Natural killer cell (primary cell): ENCODE results near the gene ETV1. TPM values are rescaled to one million over a fixed set of nuclear protein-coding genes. Genes with fewer than 3 reads are reported as not detected.

Experiments used
- ATAC-seq, 3 donors: fragments of 150-1000 bp in 2 of 3; fragments of 200-7000 bp in 1 of 3; cut with Tn5 transposase; 1 replicate in 1 of 3; 2 replicates in 2 of 3; pipeline ENCODE4 v1.10.0; 2021; ENCODE audit warnings: mild to moderate bottlenecking in 2 of 3, moderate library complexity in 2 of 3
- DNase-seq, 2 donors: peaks; one replicate each; pipeline versions ENCODE4 v3.0.0 to v3.0.0-alpha.2; 2013 to 2021; ENCODE audit warnings: mixed read lengths in 1 of 2
- H3K27ac ChIP-seq: one replicate; pipeline ENCODE4 v1.5.1; 2013; ENCODE audit warnings: mild to moderate bottlenecking, low read length
- H3K27me3 ChIP-seq: one replicate; pipeline ENCODE4 v1.6.1; 2013; ENCODE audit warnings: low read length; ENCODE audit not compliant: control insufficient read depth, insufficient read depth
- H3K36me3 ChIP-seq: one replicate; pipeline ENCODE4 v1.6.1; 2013; ENCODE audit warnings: low read length; ENCODE audit not compliant: control insufficient read depth, insufficient read depth
- H3K4me1 ChIP-seq: one replicate; pipeline ENCODE4 v1.6.1; 2013; ENCODE audit warnings: low read length; ENCODE audit not compliant: control insufficient read depth, insufficient read depth
- H3K4me3 ChIP-seq: one replicate; pipeline ENCODE4 v1.5.1; 2013; ENCODE audit warnings: low read length
- H3K9me3 ChIP-seq: one replicate; pipeline ENCODE4 v1.6.1; 2013; ENCODE audit warnings: low read length; ENCODE audit not compliant: control insufficient read depth, insufficient read depth
- H3K27ac Mint-ChIP-seq, 2 donors: one replicate each; pipeline ENCODE4 v1.8.0; 2022; ENCODE audit warnings: mild to moderate bottlenecking in 2 of 2, mixed read lengths in 2 of 2, moderate library complexity in 1 of 2
- H3K27me3 Mint-ChIP-seq, 2 donors: one replicate each; pipeline ENCODE4 v1.8.0; 2022; ENCODE audit warnings: low read depth in 2 of 2, mixed read lengths in 2 of 2
- H3K36me3 Mint-ChIP-seq: one replicate; pipeline ENCODE4 v1.8.0; 2022; ENCODE audit warnings: mixed read lengths
- H3K4me1 Mint-ChIP-seq, 2 donors: one replicate each; pipeline ENCODE4 v1.8.0; 2022; ENCODE audit warnings: mixed read lengths in 2 of 2
- H3K4me3 Mint-ChIP-seq: one replicate; pipeline ENCODE4 v1.8.0; 2022; ENCODE audit warnings: mild to moderate bottlenecking, moderate library complexity, mixed read lengths
- H3K9me3 Mint-ChIP-seq, 2 donors: one replicate each; pipeline ENCODE4 v1.8.0; 2022; ENCODE audit warnings: mixed read lengths in 2 of 2
- CTCF ChIP-seq: fragments of 200-600 bp; IDR thresholded peaks from one replicate; pipeline ENCODE4 v1.8.0; 2022; ENCODE audit warnings: antibody characterized with exemption
- WGBS: methylation state at CpG from one replicate; pipeline ENCODE4 v1.1.7; 2013; ENCODE audit warnings: missing lambda C conversion rate; ENCODE audit not compliant: insufficient coverage; 5-methylcytosine and 5-hydroxymethylcytosine counted together
- intact Hi-C: fragments of 100-400 bp; cut with micrococcal nuclease; formaldehyde crosslinking; loops from one replicate; pipeline ENCODE4 v1.14.2; 2022
- total RNA-seq, 4 donors: library from RNA; stranded (reverse); fragments of 120-200 nt in 1 of 4; gene quantifications; one replicate each; pipeline versions ENCODE4 v1.2.3 to v1.2.4, GENCODE V29; 2013 to 2022

The ETV1 gene
- total RNA-seq, 3 donors from 2014 or later (not counting 1 experiment from before 2014, with no cell fraction given), result 0.53 TPM; not detected in 2

- H3K27me3 Mint-ChIP-seq, result peaks cover 0 to 2% of the 10 kb centered on the region in 2 donors
- H3K4me3 ChIP-seq, result no peak overlapping the region
Observed at GRCh38 chr7:13879143-13879542, 110.3 kb downstream of the ETV1 start.

GRCh38 chr7:13878154-13878553 lies 111.3 kb downstream of the ETV1 start:
- Mint-ChIP-seq H3K36me3 (no peaks in the 10 kb centered on the region), H3K27ac (no peak overlapping the region)
- no peak overlapping the region for H3K4me3 ChIP-seq

More at GRCh38 chr7:13879143-13879542, 110.3 kb downstream of the ETV1 start:
- Histone ChIP-seq H3K36me3 (no peaks in the 10 kb centered on the region), H3K4me1 (no peaks in the 10 kb centered on the region), H3K27ac (no peak overlapping the region), H3K9me3 (no peaks in the 10 kb centered on the region), H3K27me3 (no peaks in the 10 kb centered on the region)
- H3K27ac Mint-ChIP-seq, result no peak overlapping the region
- TF ChIP-seq CTCF, result no peak
- peaks cover 0 to 3% of the 10 kb centered on the region in 2 donors for H3K9me3 Mint-ChIP-seq
- no peaks in the 10 kb centered on the region for H3K36me3 Mint-ChIP-seq
- H3K4me1 Mint-ChIP-seq, result peaks cover 7 to 12% of the 10 kb centered on the region in 2 donors
- ATAC-seq (no peak), DNase-seq (no peak)
- intact Hi-C loops, result no loop called here
- no peak overlapping the region for H3K4me3 Mint-ChIP-seq

GRCh38 chr7:13875496-13876074 lies 113.9 kb downstream of the ETV1 start:
- Mint-ChIP-seq H3K4me3 (no peak overlapping the region), H3K27me3 (peaks cover 1 to 13% of the 10 kb centered on the region in 2 donors), H3K4me1 (peaks cover 7 to 13% of the 10 kb centered on the region in 2 donors), H3K36me3 (no peaks in the 10 kb centered on the region), H3K9me3 (peaks cover 0 to 3% of the 10 kb centered on the region in 2 donors), H3K27ac (no peak overlapping the region)
- Histone ChIP-seq H3K4me1 (no peaks in the 10 kb centered on the region), H3K36me3 (no peaks in the 10 kb centered on the region), H3K27me3 (no peaks in the 10 kb centered on the region), H3K4me3 (no peak overlapping the region), H3K9me3 (no peaks in the 10 kb centered on the region), H3K27ac (no peak overlapping the region)
- ATAC-seq, result no peak
- intact Hi-C loops, result no loop called here
- TF ChIP-seq CTCF, result no peak
- 72% methylated on average over 4 of the region's 5 CpGs for WGBS
- DNase-seq, result no peak

More at GRCh38 chr7:13878154-13878553, 111.3 kb downstream of the ETV1 start:
- Mint-ChIP-seq H3K9me3 (peaks cover 0 to 3% of the 10 kb centered on the region in 2 donors), H3K4me3 (no peak overlapping the region), H3K27me3 (peaks cover 0 to 1% of the 10 kb centered on the region in 2 donors), H3K4me1 (peaks cover 7 to 13% of the 10 kb centered on the region in 2 donors)
- H3K27me3 ChIP-seq, result no peaks in the 10 kb centered on the region
- ATAC-seq (no peak), DNase-seq (no peak)
- H3K4me1 ChIP-seq, result no peaks in the 10 kb centered on the region
- intact Hi-C loops, result no loop called here
- no peak overlapping the region for H3K27ac ChIP-seq
- TF ChIP-seq CTCF, result no peak
- no peaks in the 10 kb centered on the region for H3K36me3 ChIP-seq
- H3K9me3 ChIP-seq, result no peaks in the 10 kb centered on the region

DNA sequence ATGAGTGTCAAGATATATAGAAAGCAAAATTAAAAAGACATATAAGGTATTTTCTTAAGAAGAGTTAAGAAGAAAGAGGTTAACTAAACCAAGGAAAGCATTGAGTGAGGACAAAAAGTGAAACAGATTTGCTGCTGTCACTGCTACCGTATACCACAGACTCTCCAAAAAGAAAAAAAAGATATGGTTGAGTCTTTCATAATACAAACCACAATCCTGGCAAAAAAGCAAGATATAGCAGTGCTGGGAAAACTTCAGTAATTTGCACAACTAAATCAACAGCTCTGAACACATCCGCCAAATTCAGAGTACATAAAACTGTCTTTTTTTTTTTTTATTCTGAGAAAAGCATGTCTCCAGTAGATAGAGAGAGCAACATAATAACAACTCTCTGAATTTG lies 114.7 kb downstream of the ETV1 start:
- DNase-seq, result peak in 1 of 2 donors; percentile 3
- peak overlapping the region in 1 of 2 donors; percentile 25 for H3K27ac Mint-ChIP-seq

More for the DNA sequence above, 114.7 kb downstream of the ETV1 start:
- Histone ChIP-seq H3K4me3 (no peak overlapping the region), H3K36me3 (no peaks in the 10 kb centered on the region), H3K27ac (no peak overlapping the region), H3K4me1 (no peaks in the 10 kb centered on the region), H3K27me3 (no peaks in the 10 kb centered on the region), H3K9me3 (no peaks in the 10 kb centered on the region)
- TF ChIP-seq CTCF, result no peak
- Mint-ChIP-seq H3K4me3 (no peak overlapping the region), H3K4me1 (peaks cover 7 to 13% of the 10 kb centered on the region in 2 donors), H3K27me3 (peaks cover 3 to 14% of the 10 kb centered on the region in 2 donors), H3K36me3 (no peaks in the 10 kb centered on the region), H3K9me3 (peaks cover 0 to 3% of the 10 kb centered on the region in 2 donors)
- intact Hi-C loops, result no loop called here
- WGBS, result 0% methylated on average over 1 of the region's 2 CpGs
- ATAC-seq, result no peak
